ENCODE results near the gene CRIP3. TPM values are rescaled to one million over a fixed set of nuclear protein-coding genes. Genes with fewer than 3 reads are reported as not detected.

The CRIP3 gene
- total RNA-seq, 1 experiment from 2014 or later = 5.7 TPM

- POLR2A ChIA-PET (ENCODE audit: unreplicated experiment) = no interaction called here
- Histone ChIP-seq H3K79me2 (ENCODE audit: low read depth) (no peaks in the 10 kb centered on the region), H3K4me1 (replicated peaks; ENCODE audit: insufficient read depth) (no peaks in the 10 kb centered on the region), H3K9me3 (ENCODE audit: insufficient read depth, low read depth) (no peaks in the 10 kb centered on the region), H4K20me1 (ENCODE audit: insufficient read depth) (no peaks in the 10 kb centered on the region), H3K27ac (no peak overlapping the region), H3K36me3 (ENCODE audit: low read depth) (peaks cover 7% of the 10 kb centered on the region; the same call in 1 of the 2 replicates), H3K9me2 (ENCODE audit: insufficient read depth) (no peaks in the 10 kb centered on the region), H3K4me2 (no peak overlapping the region), H3F3A (ENCODE audit: insufficient read depth, low read depth) (no peaks in the 10 kb centered on the region), H2AFZ (no peak overlapping the region), H3K27me3 (ENCODE audit: insufficient read depth, low read depth) (no peaks in the 10 kb centered on the region), H3K4me3 (no peak overlapping the region)
- no peak for DNase-seq
- intact Hi-C loops (cut with micrococcal nuclease; ENCODE audit: unreplicated experiment) = no loop called here
- no TSS peak for BruUV-seq (replicated peaks)
- no peak for TF ChIP-seq EZH2 (IDR thresholded peaks at IDR 0.05; ENCODE audit: low read depth)
- no peak for TF ChIP-seq CTCF (conservative IDR thresholded peaks at IDR 0.05)
- CTCF ChIA-PET = no interaction called here
Measured at GRCh38 chr6:43338243-43338642, 29.6 kb upstream of the CRIP3 start.

- Histone ChIP-seq H4K20me1 (ENCODE audit: insufficient read depth) (no peaks in the 10 kb centered on the region), H3K27ac (no peak overlapping the region), H3K9me2 (ENCODE audit: insufficient read depth) (no peaks in the 10 kb centered on the region), H3F3A (ENCODE audit: insufficient read depth, low read depth) (no peaks in the 10 kb centered on the region), H3K9me3 (ENCODE audit: insufficient read depth, low read depth) (no peaks in the 10 kb centered on the region), H3K27me3 (ENCODE audit: insufficient read depth, low read depth) (no peaks in the 10 kb centered on the region), H2AFZ (no peak overlapping the region), H3K4me2 (no peak overlapping the region), H3K36me3 (ENCODE audit: low read depth) (peaks cover 7% of the 10 kb centered on the region; the same call in 1 of the 2 replicates), H3K4me3 (no peak overlapping the region), H3K79me2 (ENCODE audit: low read depth) (no peaks in the 10 kb centered on the region), H3K4me1 (replicated peaks; ENCODE audit: insufficient read depth) (no peaks in the 10 kb centered on the region)
- ChIA-PET POLR2A (ENCODE audit: unreplicated experiment) (no interaction called here), CTCF (no interaction called here)
- intact Hi-C loops (cut with micrococcal nuclease; ENCODE audit: unreplicated experiment) = no loop called here
- TF ChIP-seq CTCF (conservative IDR thresholded peaks at IDR 0.05) (no peak), EZH2 (IDR thresholded peaks at IDR 0.05; ENCODE audit: low read depth) (no peak)
- BruUV-seq (replicated peaks) = no TSS peak
- no peak for DNase-seq
Measured at GRCh38 chr6:43336382-43336781, 27.8 kb upstream of the CRIP3 start.

GRCh38 chr6:43335469-43335868 lies 26.8 kb upstream of the CRIP3 start:
- Histone ChIP-seq H3K27me3 (ENCODE audit: insufficient read depth, low read depth) (no peaks in the 10 kb centered on the region), H3K4me3 (no peak overlapping the region), H3K36me3 (ENCODE audit: low read depth) (peaks cover 4% of the 10 kb centered on the region; the same call in 1 of the 2 replicates), H3K9me3 (ENCODE audit: insufficient read depth, low read depth) (no peaks in the 10 kb centered on the region), H2AFZ (no peak overlapping the region), H3K4me1 (replicated peaks; ENCODE audit: insufficient read depth) (no peaks in the 10 kb centered on the region), H3K79me2 (ENCODE audit: low read depth) (no peaks in the 10 kb centered on the region), H4K20me1 (ENCODE audit: insufficient read depth) (no peaks in the 10 kb centered on the region), H3F3A (ENCODE audit: insufficient read depth, low read depth) (no peaks in the 10 kb centered on the region), H3K27ac (no peak overlapping the region), H3K9me2 (ENCODE audit: insufficient read depth) (no peaks in the 10 kb centered on the region), H3K4me2 (no peak overlapping the region)
- ChIA-PET CTCF (interaction anchor here (1.9 kb wide), 1 partner anchor 73 kb away, joined by 5 read pairs; no protein-coding TSS in a partner anchor), POLR2A (ENCODE audit: unreplicated experiment) (no interaction called here)
- TF ChIP-seq CTCF (conservative IDR thresholded peaks at IDR 0.05) (no peak), EZH2 (IDR thresholded peaks at IDR 0.05; ENCODE audit: low read depth) (no peak)
- intact Hi-C loops (cut with micrococcal nuclease; ENCODE audit: unreplicated experiment) = no loop called here
- BruUV-seq (replicated peaks) = no TSS peak
- DNase-seq = no peak

All from PC-9 (cell line).